GM19395 (cell line): ENCODE results near the gene NKD1.

Experiments used
- ATAC-seq: cut with Tn5 transposase; IDR thresholded peaks from one replicate; pipeline ENCODE4 v1.9.1; 2021; ENCODE audit warnings: mild to moderate bottlenecking, moderate library complexity; ENCODE audit not compliant: unreplicated experiment

The NKD1 gene

DNA sequence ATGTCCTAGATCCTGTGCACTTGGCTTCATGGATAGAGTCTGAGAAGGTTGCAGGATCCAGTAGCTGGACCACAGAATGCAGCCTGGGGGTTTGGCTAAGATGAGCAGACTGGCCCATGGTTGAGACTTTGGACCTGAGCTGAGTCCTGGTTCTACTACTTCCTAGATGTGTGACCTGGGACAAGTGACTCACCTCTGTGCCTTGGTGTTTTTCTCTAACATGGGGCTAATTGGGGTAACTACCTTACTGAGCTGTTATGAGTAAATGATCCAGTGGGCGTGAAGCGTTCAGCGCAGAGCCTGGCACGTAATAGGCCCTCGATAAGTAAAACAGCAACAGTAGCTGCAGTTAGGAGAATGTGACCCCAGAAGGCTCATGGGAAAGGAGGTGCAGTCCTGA lies 94.2 kb downstream of the NKD1 start:
- ATAC-seq = no peak

DNA sequence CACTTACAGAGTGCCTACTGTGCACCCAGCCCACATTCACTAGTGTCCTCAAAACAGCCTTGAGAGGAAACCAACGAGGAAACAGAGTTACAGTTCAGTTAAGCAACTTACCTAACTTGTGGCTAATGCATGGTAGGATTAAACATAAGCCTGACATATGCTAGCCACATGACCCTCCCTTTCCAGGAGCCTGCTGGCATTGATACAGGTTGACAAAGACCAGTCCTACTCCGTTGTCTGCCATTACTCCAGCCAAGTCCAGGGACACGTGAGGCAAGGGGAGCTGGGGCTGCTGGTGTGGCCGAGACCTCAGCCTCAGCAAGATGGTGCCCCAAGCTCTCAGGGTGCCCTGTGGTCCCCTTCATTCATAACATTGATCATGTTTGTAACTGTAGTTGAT lies 95.0 kb downstream of the NKD1 start:
- ATAC-seq = no peak

DNA sequence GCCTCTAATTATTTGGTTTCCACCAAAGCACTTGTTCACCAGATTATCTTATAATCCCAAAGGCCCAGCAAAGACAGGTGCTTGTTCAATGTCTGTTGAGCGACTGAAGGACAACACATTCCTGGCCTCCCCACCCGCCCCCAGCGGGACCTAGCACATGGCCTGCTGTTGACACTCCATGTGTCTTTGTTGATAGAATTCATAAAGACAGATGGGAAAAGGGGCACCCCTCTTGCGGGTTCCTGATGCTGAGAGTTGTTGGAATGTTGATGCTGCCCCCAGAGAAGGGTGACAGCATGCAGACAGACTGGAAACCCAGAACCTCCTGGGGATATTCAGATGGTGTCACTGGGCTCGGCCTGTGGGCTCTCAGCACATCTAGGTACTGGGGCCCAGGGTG lies 96.0 kb downstream of the NKD1 start:
- ATAC-seq = no peak

DNA sequence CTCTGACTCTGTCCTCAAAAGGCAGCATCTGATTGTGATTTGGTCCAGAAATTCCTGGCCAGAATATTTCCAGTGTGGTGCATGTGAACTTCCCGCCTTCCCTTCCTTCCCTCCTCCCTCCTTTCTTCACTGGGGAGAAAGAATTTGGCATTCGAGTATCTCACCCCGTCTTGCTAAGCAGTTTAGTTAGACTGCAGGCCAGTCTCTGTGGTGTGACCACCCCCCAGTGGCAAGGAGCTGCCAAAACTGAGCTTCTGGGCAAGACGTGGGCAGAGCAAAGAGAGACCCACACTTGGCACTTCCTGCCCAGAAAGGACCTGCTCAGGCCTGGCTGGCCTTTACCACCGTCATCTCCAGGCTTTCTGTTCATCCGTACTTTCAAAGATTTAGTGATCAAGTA lies 96.5 kb downstream of the NKD1 start:
- no peak for ATAC-seq

DNA sequence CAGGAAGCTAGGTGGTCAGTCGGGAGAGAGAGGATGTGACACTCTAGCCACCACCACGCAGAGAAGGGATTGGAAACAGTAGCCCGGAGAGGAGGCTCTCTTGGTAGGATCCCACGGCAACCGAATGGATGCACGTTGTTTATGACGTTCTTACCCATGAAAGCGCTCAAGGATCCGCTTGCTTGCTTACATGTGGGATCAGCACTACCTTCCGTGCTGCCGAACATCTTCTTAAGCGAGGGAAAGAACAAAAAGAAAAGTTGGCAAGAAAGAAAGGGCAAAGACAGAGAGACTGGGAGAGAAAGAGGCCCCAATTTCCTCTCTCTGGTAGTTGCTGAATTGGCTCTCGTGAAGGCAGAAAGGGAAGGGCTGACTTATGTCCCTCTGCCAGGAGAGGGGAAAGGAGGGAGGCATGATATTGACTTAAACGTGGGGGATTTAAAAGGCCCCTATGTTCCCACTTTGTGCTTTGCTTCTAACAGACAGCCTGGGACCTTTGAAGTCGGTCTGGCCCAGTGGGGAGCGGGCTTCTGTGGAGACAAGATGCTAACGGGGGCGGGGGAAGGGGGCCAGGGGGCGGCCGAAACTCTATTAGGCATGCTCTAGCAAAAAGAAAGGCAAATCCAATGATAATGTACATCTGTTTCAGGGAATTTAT lies 97.5 kb downstream of the NKD1 start:
- ATAC-seq = no peak

DNA sequence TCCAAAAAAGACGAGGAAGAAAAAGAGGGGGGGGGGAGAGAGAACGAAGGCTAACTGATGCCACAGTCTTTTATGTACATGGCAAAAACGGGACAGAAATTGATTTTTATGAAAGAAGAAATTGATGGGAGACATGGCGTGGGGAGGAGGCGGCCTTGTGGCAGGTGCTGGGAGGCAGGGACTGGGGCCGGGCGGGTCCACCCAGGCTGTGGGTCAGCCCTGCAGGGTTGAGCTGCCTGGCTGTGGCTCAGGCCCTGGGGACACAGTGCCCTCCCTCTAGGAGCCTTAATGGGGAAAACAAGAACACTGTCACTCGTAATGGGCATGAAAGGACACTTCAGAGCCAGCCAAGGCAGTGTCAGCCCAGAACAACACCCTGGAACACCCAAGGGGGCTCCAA lies 98.1 kb downstream of the NKD1 start:
- no peak for ATAC-seq

DNA sequence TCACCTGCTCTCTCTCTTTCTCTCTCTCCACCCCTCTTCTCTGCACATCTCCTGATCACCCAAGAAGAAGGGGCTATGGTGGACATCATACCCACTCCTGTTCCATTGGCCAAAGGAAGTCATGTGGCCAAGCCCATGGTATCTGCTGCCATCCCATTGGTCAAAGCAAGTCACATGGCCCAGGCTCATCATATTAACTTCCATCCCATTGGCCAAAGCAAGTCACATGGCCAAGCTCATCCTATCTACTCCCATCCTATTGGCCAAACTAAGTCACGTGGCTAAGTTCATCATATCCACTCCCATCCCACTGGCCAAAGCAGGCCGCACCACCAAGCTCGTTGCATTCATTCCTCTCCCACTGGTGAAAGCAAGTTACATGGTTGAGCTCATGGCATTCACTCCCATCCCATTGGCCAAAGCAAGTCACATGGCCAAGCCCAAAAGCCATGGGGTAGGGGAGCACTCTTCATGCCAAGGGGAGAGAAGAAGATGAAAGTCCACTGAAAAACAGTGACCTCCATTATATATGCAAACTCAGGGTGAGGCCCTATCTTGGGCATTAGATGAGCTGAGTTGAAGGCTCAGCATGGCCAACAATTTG lies 103.7 kb downstream of the NKD1 start:
- ATAC-seq = no peak

DNA sequence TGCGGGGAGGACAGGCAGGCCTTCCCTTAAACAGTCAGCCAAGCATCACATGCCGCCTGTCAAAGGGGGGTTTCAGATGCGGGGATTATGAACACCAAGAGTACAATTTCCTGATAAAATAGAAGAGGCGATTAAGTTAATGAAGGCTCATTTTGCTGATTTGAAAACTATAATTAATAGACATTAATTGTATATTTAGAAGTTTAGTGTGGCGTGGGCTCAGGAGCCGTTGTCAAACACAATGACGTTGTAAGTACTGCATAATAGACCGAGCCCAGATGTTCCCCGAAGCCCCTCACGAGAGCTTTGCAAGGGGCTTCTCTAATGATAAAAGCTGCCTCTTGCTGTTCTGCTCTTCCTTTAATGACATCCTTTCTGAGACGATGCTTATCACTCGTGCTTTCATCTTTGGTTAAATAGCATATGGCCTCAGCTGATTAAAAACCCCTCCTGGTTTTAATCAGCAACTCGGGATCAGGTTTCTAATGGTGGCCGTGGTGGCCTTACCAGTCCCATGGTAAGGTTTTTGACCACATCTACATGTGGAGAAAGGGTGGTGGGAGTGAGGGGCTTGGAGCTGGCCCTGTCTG lies 104.7 kb downstream of the NKD1 start:
- no peak for ATAC-seq

DNA sequence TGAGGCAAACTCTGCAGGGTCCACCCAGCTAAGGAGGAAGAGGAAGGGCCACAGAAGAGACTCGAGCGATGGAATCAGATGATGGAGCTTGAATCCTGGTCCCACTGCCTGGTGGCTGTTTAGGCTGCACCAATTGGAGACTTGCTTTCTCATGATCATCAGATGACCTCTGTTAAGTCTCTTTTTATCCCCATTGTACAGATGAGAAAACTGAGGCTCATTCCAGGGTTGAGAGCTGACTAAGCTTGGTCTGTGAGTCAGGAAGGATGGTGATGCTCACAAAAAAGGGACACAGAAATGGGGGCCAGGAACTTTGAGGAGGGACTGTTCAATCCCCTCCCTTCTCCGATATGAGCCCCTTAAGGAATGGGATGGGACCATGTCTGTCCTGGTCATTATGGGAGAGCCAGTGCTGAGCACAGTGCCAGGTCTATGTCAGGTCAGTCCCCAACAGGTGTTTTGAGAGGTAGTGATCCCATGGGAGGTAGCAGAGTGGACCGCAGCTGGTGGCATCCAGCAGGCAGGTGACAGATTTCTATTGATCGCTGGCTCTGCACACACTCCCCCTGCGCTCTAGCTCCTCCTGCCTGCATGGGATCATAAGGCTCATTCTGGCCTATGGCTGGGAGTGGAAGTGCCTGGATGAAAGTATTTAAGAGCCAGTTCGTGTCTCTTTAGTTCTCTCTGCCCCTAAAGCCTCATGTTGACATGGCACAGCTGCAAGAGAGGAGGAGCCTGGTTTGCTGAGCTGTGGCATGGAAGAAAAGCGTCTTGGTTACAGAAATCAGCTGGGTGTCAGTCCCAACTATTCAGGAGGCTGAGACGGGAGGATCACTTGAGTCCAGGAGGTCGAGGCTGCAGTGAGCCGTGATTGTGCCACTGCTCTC lies 105.7 kb downstream of the NKD1 start:
- no peak for ATAC-seq

DNA sequence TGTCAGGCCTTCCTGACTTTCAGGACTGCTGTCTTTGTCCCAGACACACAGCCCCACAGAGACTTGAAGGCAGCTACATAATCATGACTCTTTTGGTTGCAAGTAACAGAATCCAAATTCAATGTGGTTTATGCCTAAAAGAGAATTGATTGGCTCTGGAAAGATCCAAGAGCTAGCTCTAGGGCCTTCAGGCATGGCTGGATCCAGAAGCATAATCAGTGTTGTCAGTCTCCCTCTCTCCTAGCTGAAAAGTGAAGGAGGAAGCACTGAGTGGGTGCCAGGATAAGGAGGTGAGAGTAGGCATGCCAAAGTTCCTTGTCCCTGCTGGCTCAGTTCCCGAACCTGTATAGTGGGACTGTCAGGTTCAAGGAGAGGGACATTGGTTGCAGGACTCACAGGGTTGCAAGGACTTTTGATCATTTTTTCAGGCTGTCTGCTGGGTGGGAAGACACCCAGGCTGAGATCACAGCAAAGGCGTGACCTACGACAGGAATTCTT lies 107.4 kb downstream of the NKD1 start:
- no peak for ATAC-seq

DNA sequence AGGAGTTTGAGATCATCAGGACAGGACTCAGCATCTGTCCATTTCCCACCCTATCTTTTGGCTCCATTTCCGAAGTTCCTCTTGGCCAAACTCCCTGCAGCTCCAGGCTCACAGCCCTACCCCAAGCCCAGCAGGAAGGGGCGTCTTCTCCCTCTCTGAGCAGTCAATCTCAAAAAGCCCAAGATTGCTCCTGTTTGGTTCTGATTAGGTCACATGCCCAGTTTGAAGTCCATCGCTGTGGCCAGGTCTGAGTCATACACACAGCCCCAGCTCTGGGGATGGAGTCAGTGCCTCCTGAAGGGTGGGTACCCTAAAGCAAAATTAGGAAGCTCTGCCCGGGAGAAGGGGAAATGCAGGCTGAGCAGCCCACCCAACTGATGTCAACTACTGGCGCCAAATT lies 109.0 kb downstream of the NKD1 start:
- ATAC-seq = no peak

DNA sequence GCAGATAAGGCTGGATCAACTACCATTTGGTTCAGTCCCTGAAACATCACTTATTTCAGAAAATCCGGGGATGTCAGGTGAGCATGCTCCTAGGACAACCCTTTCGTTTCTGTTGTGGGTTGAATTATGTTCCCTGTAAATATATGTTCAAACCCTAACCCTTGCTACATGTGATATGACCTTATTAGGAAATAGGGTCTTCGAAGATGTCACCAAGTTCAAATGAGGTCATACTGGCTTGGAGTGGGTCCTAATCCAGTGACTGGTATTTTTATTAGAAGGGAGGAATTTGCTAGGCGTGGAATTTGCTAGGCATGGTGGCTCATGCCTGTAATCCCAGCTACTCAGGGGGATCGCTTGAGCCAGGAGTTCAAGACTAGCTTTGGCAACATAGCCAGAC lies 111.6 kb downstream of the NKD1 start:
- no peak for ATAC-seq

DNA sequence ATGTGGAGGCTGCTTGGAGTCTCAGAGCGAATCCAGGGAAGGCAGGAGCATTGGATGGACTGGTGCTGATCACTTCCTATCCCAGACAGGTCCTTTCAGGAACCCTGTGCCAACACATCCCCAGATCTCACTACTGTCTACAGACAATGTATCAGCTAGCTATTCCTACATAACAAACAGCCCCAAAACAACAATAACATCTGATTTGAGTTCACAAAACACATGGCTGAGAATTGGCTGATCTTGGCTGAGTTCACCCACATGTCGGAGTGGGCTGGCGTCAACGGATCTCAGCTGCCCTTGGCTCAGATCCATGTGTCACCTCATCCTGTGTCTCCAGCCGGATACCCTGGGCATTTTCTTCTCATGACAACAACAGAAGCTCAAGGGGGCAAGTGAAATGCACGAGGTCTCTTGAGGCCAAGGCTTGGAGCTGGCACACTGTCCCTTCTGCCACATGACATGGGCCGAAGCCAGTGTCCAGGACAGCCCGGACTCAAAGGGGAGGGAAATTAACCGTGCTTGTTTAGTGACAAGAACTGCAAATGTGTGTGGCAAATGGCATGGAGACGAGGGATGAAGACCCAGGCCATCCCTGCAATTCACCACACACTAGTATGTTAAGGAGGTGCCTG lies 114.2 kb downstream of the NKD1 start:
- ATAC-seq = no peak

DNA sequence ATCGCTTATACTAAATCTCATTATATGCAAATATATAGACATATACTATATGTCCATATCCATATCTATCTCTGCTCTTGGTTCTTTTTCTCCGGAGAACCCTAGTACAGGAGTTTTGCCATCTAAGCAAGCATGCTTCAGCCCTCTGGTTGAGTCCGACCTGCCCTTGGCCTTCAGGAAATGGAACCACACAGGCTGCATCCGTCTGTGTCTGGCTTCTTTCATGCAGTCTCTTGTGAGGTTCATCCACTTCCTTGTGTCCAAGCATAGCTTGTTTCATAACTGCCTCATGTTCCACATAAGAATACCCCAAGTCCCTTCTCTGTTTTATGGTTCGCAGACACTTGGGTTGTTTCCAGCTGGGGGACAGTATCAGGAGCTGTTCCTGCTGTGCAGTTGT lies 116.1 kb downstream of the NKD1 start:
- no peak for ATAC-seq

DNA sequence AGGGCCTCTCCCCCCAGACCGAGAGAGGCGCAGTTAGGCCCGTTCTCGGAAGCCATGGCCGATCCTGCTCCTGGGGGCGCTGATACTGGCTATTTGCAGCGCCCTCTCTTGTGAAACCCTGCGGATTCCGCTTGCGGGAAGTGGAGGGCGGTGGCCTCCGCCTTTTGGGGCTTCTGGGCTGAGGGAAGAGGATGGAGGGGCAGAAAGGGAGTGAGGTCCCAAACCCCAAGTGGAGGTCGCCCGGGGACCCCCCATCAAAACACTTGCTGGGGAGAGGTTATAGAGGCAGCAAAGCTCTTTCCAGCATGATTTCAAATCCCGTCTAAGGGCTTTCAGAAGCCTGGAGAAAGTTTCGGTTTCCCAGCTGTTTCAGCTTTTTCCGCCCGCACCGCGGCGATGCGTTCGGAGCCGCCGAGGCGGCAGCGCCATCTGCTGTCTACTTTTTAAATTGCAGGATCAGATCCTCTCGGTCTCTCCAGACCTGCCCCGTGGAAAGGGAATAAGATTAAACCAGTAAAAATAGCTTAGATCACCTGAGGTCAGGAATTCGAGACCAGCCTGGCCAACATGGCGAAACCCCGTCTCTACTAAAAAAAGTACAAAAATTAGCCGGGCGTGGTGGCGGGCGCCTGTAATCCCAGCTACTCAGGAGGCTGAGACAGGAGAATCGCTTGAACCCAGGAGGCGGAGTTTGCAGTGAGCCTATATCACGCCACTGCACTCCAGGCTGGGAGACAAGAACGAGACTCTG lies 117.1 kb downstream of the NKD1 start:
- ATAC-seq = no peak

DNA sequence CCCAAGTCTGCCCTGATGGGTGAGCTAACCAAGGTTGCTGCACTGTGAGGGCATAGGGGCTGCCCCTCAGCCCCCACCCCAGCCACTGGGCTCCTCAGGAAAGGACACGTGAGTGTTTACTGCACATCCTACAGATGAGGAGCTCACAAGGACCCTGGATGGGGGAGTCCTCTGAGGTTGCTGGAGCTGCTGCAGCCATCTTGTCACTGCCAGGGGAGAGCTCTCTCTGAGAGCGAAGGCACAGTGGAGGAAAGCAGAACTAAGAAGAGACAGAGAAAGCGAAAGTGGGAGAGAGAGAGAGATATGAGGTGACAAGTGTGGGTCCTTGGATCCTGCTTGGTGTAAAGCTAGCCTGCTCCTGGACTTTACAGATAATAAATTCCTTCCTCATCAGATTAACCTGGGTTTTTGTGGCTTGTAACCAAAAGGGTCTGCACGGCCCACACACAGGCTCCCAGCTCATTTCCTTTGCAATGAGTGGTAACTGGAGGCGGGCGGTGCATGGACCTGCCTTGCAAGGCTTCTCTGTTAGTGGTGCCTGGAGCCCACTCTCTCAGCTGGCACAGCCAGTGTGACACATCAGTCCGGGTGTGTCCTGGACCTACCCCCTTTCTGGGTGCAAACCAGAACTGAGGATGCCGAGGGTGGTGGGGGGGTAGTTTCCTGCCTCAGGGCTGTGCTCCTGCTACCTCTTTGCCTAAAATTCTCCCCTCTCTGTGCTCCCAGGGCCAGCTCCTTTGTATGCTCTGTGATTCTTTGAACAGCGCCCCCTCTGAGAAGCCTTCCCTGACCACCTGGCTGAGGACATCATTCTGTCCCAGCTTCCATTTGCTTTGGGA lies 118.7 kb downstream of the NKD1 start:
- ATAC-seq = peak; percentile 90

DNA sequence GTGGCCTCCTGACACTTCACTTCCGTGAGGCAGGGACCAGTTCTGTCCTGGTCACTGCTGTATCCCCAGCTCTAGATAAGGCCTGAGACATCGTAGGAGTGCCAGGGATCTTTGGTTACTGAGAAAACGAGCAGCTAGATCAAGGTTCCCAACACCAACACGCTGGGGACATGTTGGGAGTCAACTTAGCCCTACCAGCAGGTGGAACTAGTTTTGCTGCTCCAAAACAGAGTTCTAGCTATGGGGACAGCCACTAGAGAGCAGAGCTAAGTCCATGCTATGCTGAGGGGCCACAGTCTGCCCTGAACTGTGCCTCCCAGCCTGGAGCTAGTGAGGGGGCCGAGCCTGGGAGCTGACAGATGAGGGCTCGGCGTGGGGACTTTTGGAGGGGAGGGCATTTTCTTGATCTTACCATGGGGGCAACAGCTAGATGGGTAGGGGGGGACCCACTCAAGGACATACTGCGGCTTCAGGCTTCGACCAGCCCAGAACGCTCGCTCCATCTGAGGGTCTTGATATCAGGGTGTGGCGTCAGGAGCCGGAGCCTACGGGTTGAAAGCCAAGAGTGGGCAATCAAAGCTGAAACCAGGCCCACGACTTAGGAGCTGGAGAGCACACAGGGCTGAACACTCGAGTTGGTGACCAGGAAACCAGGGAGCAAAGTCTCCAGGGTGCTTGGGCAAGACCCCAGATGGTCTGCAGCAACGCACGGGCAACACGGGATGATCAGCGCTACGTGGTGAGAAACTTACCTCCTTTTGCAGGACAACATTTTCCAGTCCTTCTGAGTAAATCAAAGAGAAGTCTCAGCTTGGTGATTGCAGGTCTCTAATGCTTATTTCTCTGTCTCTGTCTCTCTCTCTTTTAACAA lies 119.5 kb downstream of the NKD1 start:
- ATAC-seq = no peak

DNA sequence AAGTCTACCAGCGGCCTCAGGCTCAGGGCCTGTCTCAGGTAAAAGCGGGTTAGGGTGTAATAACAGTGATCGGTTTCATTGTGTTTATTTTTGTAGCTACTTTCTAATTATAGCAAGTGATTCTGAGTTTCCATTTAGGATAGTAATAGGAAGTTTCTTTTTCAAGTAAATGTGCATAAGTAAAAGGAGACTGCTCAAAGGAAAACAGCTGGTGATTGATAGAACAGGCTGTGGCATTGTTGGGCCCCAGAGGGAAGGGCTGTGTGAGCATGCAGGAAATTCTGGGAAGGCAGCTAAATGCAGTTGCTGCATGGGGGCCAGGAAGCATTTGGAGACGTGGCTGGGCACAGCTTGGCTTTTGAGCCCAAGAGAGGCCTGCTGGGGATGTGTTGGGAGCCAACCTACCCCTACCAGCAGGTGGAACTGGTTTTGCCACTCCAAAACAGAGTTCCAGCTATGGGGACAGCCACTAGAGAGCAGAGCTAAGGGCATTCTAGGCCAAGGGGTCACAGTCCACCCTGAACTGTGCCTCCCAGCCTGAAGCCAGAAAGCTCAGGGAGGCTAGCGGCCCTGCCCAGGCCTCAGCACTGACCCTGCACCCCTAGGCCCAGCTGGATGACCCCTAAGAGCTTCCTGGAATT lies 120.3 kb downstream of the NKD1 start:
- no peak for ATAC-seq
